HG03196 (cell line): ENCODE measurements around the gene HOXC11.

Source experiments
- ATAC-seq: cut with Tn5 transposase; IDR thresholded peaks from one replicate; pipeline ENCODE4 v1.9.1; 2021; ENCODE audit not compliant: unreplicated experiment

The HOXC11 gene

DNA sequence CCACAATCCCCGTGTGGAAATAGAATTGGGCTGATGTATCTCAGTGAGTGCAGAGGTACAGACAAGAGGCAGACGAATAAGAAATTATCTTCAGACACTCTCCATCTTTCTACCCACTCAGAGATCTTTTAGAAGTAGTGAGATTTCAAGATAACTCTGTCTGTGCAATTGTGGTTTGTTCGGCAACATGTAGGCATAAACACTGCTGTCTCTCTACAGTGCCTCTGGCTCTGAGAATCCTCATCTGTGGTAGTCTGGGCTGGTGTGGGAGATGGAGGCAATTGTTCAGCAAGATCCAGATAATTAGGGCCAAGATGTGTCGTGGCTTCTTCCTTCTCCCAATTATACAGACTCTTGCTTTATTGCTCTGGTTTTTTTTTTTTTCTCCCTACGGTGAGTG, 31.2 kb upstream of the HOXC11 start:
- ATAC-seq, result no peak

DNA sequence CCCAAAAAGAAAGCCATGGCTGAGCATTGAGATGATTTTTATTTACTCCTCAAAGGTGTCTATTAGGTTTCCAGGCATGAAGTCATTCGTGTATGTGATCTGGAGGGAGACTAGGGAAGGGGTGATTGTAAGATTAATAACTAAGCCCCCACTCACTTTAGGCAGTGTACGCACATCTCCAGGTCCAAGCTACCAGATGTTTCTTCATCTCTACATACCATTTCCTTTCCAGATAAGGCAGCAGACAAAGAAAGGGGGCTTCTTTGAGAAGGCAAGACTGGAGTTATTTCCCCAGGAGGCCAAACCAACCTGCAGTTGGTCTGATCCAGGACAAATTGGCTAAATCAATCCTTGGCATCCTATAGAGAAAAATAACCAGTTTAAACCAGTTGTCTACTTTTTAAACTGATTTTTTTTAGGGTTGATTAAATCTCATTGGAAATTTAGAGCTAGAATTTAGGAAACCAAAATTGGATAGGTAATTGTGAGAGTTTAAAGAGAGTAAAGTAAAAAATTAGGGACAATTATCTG, 30.4 kb upstream of the HOXC11 start:
- ATAC-seq, result no peak

DNA sequence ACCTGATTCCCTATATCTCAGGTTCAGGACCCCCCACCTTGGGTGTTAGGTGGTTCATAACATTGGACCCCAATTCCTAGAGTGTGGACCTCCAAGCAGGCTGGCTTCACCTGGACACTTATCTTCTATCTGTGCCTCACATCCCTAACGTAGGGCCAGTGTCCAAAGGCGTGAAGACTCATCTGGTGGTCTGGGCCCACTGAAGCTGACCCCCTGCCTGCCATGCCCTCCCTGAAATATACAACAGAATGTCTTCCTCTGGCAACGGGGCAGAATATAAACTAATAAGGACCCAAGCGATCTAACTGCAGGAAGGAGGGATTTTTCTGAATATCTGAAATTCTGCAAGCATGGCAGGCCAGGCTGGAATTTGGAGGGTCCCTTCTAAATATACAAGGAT, 28.7 kb upstream of the HOXC11 start:
- no peak for ATAC-seq

DNA sequence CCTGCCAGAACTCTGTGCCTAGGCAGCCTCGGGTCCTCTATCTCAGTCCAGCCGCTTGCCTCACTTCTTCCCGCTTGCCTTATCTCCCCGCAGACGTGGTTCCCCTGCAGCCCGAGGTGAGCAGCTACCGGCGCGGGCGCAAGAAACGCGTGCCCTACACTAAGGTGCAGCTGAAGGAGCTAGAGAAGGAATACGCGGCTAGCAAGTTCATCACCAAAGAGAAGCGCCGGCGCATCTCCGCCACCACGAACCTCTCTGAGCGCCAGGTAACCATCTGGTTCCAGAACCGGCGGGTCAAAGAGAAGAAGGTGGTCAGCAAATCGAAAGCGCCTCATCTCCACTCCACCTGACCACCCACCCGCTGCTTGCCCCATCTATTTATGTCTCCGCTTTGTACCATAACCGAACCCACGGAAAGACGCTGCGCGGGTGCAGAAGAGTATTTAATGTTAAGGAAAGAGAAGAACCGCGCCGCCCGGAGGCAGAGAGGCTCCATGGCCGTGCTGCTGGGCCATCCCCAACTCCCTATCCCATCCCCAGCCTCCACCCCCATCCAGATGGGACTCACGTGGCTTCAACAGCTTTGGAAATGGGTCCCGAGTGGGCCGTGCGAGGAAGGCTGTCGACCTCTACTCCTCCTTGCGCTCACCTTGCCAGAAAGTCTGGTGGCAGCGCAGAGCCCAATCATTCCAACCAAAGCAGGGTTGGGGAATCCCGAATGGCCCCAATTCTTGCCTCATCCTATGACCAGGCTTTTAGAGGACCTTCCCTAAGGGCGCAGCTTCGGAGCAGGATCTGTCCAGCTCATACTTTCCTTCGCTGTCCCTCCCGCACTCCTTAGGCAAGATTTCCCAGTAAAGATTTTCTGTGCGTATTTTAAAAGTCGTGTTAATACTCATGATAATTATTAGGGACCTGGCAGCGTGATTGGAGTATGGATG, 27.7 kb upstream of the HOXC11 start:
- no peak for ATAC-seq

DNA sequence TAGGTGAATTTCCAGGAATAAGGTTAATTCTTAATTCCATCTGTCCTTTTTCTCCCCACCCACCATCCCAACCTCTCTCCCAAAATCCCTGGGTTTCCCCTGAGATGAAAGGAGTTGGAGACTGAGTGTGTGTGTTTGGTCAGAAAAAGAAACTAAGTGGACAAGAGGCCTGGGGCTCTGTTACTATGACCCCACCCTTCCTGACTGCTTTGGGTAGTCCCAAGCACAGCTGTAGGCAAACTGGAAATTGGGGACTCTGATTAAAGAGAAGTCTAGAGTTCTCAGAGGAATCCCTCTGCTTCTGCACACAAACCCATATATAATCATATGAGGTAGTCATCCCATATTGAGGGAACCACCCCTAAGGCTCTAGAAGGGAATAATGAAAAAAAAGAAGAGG, 25.2 kb upstream of the HOXC11 start:
- ATAC-seq, result no peak

DNA sequence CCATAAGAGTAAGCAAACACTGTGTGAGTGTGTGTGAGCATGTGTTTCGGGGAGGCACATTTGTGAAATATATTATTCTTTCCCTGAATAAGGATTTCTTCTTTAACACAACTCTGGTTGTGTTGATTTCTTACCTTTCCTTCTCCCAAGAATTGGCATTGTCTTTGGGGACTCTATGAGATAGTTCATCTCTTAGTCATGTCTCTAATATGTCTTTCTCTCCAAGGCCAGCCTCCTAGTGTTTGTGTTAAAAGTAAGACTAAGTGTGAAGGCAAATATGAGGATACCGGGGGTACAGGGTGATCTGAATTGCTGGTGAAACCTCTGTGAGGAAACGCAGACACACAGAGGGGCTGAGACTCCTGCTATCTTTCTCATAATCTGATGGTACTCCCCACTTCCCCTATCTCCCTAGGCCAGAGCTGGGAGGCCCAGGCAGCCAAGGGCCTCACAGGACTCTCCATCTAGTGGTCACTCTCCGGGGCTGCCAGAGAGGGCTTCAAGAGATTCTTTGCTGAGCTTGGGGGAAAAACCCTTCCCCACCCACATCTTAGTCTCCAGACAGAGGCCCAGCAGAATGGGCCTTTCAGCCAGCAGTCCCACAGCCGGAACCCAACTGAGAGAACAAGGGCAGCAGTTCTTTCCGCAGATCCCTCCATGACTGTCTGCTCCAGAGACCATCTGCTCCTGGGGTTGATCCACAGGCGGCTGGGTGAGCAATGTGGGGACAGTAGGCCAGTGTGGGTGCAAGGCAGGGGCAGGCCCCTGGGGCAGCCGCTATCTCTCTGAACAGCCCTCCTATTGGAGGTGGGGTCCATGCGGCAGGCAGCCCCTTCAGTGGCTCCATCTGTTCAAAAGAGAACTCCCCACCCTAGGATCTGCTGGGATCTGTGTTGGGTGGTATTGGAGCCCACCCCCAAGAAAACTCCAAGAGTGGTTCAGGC, 24.0 kb upstream of the HOXC11 start:
- no peak for ATAC-seq

DNA sequence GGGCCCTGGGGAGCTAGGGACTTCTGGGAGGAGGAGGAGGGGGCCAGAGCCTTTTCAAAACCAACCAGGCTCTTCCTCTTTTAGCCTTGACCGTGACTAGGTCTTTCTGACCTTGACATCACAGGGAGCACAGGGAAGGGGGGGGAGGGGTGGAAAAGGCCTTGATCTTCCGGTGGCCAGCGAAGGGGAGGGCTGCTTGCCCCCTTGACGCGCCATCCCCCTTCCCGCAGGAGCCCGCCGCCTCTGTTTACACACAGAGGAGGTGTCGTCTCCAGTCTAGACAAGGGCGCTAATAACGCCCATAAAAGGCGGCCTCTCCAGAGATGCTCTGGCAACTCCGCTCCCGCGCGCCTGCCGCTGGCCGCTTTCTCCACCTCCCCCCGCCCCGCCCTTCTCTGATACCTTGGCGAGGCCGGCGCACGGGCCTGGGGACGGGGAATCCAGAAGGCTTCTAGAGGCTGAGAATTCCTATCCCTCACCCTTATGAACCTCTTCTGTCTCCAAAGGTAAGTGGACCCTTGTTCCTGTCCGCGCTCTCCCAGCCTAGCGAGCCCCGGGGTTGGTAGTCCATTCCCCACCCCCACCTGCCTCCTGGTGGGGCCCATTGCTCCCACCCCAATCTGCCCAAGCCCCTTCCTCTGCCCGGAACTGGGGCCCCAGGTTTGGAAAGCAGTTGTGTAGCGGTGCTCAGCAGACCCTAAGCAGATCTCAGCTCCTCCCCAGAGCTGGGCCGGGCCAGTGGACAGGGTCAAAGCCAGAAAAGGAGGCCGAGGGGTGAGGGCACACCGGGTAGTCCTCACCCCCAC, 23.1 kb upstream of the HOXC11 start:
- ATAC-seq, result no peak

DNA sequence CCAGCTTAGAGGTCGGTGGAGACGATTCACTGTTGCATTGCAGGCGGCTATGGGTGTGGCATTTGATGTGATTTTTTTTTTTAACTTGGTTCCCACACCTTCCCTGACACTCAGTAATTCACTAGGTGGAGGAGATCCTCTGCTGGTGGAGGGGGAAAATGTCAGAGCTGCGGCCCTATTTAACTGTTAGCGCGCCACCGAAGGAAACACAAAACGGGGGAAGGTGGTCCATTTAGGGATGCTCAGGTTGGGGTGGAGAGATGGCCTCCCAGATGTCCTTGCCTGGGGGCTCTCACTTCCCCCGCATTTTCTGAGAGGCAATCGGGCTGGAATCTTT, 22.5 kb upstream of the HOXC11 start:
- no peak for ATAC-seq

DNA sequence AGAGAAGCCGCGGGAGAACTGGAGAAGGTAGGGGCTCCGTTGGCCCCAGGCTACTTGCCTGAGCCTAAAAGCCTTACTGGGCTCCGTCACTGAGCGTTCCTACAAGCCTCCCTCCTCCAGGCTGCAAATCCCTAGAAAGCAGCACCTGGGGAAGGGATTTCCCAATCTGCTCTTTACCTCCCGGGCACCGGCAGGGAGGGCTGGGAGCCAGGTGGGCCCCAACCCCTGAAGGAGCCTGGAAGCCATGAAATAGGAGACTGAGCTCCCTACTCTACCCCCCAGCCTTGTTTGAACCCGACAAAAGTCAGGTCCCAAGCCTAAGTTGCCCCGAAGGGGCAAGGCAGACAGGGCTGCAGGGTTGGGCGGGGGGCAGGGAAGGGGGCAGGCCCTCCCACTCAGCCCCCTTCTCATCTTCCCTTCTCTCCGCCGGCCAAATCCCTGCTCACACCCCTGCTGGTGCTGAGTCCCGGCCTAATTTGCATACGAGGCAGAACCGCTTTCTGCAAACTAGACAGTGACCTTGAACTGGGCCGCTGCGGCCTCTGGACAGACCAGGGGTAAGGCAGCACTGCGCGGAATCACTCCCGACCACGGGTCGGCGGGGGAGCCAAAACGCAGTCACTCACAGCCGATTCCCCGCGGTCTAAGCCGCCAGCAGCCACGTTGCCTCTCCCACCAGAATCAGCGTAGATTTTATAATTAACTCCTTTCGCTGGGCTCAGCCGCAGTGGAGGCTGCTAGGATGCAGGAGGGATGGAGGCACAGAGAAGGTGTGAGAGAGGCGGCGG, 21.9 kb upstream of the HOXC11 start:
- no peak for ATAC-seq

DNA sequence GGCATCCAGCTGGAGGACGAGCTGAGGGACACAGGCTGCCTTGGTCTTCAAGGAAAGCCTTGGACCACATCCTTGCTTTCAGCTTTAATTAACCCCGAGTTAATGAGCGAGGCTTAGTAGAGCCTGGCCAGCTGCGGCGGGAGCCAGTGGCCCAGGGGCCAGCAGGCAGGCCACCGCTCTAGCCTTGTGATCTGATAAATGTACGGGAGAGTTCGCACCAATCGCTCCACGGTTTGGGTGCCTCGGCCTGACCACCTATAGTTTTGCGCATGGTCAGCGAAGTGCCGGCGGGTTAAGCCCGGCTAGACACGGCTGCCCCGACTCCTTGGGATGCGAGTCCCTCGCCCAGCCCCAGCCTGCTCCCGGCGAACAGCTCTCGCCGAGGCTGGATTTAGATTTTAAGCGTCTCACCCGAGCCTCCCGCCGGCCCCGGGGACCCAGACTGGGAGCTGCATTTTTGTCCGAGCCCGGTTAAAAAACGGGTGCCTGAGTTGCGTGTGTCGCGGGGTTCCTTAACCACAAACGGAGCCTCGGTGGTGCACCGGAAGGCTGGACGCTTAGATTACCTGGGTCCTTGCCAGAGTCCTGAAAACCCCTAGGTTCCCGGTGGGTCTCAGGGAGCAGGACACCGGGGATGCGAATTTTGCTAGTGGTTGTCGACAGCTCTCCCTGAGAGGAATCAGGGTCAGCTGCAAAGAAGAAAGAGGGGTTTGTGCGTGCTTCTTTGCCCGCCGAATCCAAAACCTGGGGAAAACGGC, 21.2 kb upstream of the HOXC11 start:
- no peak for ATAC-seq

DNA sequence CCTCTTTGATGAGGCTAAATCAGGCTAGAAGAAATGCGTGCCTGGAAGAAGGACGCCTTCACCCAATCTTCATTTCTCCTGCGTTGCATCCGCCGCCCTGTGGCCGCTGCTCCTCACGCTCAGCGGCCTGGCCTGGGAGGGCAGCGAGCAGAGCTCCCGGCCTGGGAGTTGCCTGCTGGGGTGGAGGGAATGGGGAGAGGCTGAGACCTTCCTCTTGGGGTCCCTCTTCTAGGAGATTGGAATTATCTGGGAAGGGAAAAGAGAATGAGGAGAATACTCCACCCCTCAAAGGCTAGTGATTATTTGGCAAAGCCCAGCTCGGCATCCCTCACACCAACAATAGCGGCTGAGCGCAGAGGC, 20.6 kb upstream of the HOXC11 start:
- ATAC-seq, result no peak

DNA sequence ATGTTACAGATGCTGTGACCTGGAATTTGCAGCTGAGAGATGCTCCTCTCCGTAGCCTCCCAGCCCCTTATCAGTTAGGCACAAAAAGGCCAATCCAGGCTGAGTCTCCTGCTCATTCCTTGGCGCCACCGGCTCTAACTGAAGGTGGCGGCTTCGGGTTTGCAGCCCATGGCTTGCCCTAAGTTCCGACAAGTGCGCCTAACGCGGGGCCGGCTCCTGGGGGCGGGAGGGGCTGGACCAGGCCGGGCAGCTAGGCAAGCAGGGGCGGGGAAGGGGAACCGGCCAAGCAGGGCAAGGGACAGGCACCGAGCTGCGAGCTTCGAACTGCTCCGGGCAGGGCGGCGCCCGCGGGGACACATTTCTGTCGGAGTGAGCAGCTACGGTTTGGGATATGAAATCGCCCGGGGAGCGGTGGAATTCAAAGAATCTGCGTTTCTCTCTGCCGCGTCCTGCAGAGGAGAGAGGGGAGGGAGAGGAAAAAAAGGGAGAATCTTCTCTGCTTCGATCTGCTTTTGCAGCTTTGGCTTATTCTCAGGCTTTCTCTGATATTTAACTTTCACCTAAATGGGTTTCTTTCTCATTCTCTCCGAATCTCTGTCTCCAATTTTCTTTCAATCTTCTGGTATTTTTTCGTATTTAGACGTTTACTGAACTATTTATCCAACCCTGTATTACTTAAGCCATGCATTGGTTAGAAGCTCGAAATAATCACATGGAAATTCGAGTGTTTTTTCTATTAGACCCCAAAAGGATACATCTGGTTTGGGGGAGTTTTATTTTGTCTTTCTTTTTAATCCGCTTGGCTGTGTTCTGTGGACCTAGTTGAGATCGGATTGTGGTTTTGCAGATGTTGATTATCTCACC, 19.8 kb upstream of the HOXC11 start:
- no peak for ATAC-seq

DNA sequence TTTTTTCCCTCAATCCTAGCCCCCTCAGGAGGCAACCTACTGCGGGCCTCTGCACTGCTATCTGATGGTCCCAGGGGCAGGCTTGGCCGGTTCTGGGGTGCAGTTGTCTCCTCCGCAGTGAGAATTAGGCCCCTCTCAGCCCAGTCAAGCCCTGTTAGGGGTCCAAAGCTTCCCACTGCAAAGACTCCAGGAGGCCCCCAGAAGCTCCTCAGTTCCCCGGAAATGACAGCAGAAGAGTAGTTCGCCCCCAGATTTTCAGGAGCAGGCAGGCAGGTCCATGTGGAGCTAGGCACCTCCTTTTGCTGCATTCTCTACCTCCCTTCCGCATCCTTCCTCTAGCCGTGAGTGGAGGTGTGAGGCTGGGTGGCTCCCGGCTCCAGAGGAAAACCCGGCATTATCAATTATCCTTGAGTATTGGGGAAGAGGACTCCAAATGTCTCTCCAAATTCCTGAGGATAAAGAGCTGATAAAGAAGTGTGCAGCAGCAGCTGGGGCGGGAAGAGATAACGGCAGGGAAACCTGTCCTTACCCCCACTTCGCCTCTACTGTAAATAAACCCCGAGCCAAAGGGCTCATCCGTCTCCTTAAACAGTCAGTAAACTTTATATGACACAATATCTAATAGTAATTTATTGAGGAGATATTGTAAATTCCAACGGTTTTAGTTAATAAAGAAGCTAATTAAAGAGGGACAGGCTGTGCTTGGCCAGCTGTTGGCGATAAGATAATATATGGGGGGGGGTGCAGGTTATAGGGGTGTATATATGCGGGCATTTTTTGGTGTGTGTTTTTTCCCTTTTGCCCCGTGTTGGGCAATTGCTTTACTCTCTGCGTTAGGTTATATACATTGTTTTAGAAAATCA, 18.9 kb upstream of the HOXC11 start:
- no peak for ATAC-seq

DNA sequence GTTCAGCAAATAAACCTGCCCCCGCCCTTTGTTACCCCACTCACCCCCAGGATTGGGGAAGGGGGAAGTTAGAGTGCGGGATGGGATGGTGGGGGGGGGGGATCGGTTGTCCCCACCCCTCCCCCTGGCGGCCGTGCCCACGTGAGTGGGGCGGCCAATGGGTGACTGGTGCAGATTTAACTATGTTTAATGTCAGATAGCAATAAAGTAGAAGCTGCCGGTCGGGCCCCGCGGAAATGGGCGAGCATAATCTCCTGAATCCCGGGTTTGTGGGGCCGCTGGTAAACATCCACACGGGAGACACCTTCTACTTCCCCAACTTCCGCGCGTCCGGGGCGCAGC, 18.3 kb upstream of the HOXC11 start, which contains the start of gene HOXC12:
TSS of gene HOXC12 (plus strand) at position 210 of the 342 bp plus-strand sequence. CDS start at position 237, 27 bp downstream.
- no peak for ATAC-seq

DNA sequence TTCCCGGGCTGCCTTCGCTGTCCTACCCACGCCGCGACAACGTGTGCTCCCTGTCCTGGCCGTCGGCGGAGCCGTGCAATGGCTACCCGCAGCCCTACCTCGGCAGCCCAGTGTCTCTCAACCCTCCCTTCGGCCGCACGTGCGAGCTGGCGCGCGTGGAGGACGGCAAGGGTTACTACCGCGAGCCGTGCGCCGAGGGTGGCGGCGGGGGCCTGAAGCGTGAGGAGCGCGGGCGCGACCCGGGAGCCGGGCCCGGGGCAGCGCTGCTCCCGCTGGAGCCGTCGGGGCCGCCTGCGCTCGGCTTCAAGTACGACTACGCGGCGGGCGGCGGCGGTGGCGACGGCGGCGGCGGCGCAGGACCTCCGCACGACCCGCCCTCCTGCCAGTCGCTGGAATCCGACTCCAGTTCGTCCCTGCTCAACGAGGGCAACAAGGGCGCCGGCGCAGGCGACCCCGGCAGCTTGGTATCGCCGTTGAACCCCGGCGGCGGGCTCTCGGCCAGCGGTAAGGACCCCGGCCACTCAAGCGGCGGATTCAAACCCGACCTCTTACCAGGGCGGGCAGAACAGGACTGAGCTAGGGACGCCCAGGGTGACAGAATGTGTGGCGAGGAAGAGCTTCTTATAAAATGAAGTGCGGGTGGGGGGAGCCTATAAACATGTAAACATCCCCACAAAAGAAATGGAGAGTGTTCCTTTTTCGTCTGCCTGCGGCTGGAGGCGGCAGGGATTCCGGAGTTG, 17.7 kb upstream of the HOXC11 start:
- no peak for ATAC-seq

DNA sequence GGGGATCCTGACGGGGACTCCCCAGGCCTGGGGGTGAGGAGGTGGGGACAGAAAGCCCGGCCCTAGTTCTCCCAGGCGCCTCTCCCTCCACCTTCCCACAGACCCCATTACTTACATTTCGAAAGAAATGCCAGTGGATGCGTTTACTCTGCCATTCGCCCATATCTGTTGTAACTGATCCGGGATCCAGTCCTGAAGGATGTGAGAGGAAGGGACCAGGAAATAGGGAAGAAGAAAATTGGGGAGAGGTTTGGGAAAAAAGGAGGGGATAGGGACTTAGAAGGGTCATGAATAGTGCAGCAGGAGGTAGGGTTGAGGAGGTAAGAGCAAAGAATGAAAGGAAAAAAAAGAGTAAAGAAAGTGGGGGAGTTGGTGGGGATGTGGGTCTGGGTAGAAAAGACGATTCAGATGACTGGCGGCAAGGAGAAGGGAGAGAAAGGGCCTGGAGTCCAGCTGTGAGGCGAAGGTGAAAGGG, 17.1 kb upstream of the HOXC11 start:
- no peak for ATAC-seq
